AG09319 (cell line): ENCODE data around the gene NFIC.

Source experiments
- DNase-seq: peaks from one replicate; pipeline ENCODE4 v3.0.0-alpha.2; 2010; ENCODE audit warnings: low read depth; ENCODE audit errors: extremely low read depth
- CTCF ChIP-seq: IDR thresholded peaks from 2 replicates; pipeline ENCODE4 v1.5.1; 2011; ENCODE audit warnings: low read depth, mild to moderate bottlenecking, inconsistent platforms, low read length, moderate library complexity

Gene NFIC

GRCh38 chr19:3433805-3434540, 67.6 kb downstream of the NFIC start:
- no peak for TF ChIP-seq CTCF
- no peak for DNase-seq

DNA sequence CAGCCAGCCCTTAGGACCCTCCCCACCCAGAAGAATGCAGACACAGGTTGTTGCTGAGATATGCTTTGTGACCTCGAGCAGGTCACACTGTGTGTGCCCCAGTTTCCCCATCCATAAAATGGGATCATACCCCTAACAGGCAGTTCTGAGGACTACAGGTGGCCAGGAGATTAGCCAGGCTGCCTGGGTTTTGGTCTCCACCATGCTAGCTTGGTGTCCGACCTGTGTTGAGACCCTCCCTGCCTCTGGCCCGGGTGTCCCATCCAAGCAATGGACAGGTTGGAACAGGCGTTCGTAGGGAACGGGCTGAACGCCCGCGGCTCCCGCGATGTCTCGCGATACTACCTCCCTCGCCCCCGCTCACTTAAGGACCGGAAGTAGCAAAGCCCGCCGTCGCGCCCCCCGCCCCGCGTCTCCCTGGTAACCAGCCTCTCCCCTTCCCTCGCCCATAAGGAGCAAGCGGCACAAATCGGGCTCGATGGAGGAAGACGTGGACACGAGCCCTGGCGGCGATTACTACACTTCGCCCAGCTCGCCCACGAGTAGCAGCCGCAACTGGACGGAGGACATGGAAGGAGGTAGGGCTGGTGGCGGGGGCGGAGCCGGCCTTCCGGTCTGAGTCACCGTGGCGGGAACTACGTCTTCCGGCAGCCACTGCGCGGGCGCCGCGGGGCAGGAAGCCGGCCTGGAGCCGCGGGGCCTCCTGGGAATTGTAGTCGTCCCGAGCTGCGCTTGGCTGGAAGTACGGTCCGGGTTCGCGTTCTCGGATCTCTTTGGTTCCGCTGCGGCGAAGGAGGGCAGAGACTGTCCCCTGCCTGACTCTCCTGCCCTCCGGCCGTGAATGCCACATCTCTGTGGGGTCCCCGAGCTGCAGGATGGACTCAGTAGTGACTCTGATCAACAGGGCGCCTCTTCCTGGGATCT, 68.5 kb downstream of the NFIC start:
- DNase-seq: peak; percentile 82
- TF ChIP-seq CTCF: no peak

DNA sequence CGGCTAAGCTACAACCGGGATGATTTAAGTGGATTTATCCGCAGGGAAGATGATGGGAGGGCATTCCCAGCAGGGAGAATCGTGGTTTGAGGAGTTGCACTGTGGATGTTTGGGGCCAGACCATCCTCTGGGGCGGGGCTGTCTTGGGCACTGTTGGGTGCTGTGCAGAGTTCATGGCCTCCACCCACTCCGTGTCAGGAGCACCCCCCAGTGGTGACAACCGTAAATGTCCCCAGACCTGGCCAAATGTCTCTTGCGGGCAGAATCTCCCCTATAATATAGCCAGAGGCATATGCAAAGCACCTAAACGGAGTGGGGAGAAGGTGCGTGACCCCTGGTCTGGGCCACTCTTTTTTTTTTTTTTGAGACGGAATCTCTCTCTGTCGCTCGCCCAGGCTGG, 73.7 kb downstream of the NFIC start:
- no peak for DNase-seq
- peak; percentile 31 for TF ChIP-seq CTCF

- no peak for DNase-seq
- TF ChIP-seq CTCF: no peak
Measured at GRCh38 chr19:3441089-3441985, 75.0 kb downstream of the NFIC start.

DNA sequence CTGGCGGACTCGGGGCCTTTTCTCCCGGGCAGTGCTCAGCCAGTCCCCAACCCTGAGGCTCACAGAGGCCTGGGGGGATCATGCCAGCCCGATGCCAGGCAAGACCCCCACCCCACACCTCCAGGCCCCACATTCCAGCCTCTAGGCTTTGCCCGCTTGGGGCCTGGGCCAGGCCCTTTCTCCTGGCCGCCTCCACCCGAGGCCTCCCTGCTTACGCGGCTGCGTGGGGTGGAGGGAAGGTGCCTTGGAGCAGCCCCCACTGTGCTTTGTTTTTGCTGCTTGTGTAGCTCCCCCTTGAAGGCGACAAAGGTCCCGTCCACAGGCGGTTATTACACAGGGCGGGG, 75.6 kb downstream of the NFIC start:
- DNase-seq: no peak
- no peak for TF ChIP-seq CTCF

DNA sequence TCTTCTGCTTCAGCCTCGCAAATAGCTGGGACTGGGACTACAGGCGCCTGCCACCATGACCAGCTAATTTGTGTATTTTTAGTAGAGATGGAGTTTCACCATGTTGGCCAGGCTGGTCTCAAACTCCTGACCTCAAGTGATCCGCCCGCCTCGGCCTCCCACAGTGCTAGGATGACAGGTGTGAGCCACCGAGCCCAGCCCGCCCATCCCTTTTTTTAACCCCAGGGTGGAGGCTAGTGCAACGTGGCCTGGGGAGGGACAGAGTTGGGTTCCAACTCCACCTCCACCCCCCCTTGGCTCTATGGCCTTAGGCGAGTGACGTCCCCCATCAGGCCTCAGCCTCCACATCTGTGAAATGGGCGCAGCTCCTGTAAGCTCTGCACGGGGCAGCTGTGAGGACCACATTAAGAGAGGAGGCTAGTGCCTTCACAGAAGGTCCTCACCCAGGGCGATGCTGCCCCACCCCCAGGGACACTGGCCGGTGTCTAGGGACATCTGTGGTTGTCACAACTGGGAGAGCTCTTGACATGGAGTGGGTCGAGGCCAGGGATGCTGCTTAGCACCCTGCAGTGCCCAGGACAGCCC, 76.2 kb downstream of the NFIC start:
- no peak for TF ChIP-seq CTCF
- no peak for DNase-seq
